Type B pancreatic cell (in vitro differentiated cells): Measurements from ENCODE around the gene BRD3OS. TPM values are rescaled to one million over a fixed set of nuclear protein-coding genes. Genes with fewer than 3 reads are reported as not detected.

ENCODE experiments used
- DNase-seq: peaks from one replicate; pipeline ENCODE4 v3.0.0; 2021; ENCODE audit warnings: mixed read lengths; ENCODE audit not compliant: unreplicated experiment; ENCODE audit errors: extremely low spot score
- H3K27ac Mint-ChIP-seq: 2 replicates; pipeline ENCODE4 v1.8.0; 2021; ENCODE audit warnings: mild to moderate bottlenecking, mixed read lengths
- H3K27me3 Mint-ChIP-seq: 2 replicates; pipeline ENCODE4 v1.8.0; 2021; ENCODE audit warnings: mixed read lengths
- H3K36me3 Mint-ChIP-seq: 2 replicates; pipeline ENCODE4 v1.8.0; 2021; ENCODE audit warnings: mixed read lengths
- H3K4me1 Mint-ChIP-seq: one replicate; pipeline ENCODE4 v1.8.0; 2021; ENCODE audit warnings: mixed read lengths; ENCODE audit not compliant: unreplicated experiment
- H3K4me3 Mint-ChIP-seq: 2 replicates; pipeline ENCODE4 v1.8.0; 2021; ENCODE audit warnings: mild to moderate bottlenecking, mixed read lengths
- H3K9me3 Mint-ChIP-seq: 2 replicates; pipeline ENCODE4 v1.8.0; 2021; ENCODE audit warnings: mixed read lengths
- CTCF ChIP-seq: fragments of 200-600 bp; sonication (generic); conservative IDR thresholded peaks from 2 replicates; pipeline ENCODE4 v1.5.0; 2021; ENCODE audit warnings: antibody characterized with exemption, mild to moderate bottlenecking
- total RNA-seq: library from RNA; stranded (reverse); gene quantifications from 2 replicates; pipeline ENCODE4 v1.2.1, GENCODE V29; 2021; ENCODE audit warnings: low replicate concordance

BRD3OS gene
- total RNA-seq, 1 donor from 2014 or later: 24.0 TPM

GRCh38 chr9:133994353-133995011 is 30.8 kb upstream of the BRD3OS start:
- Mint-ChIP-seq H3K27me3 (no peaks in the 10 kb centered on the region), H3K4me1 (peaks cover 3% of the 10 kb centered on the region), H3K4me3 (peak overlapping the region; percentile 74), H3K9me3 (no peaks in the 10 kb centered on the region), H3K36me3 (no peaks in the 10 kb centered on the region), H3K27ac (peak overlapping the region; percentile 66)
- peak; percentile 97 for TF ChIP-seq CTCF
- peak; percentile 93 for DNase-seq

- Mint-ChIP-seq H3K4me1 (no peaks in the 10 kb centered on the region), H3K27me3 (peaks cover 6% of the 10 kb centered on the region), H3K9me3 (no peaks in the 10 kb centered on the region), H3K4me3 (no peak overlapping the region), H3K36me3 (no peaks in the 10 kb centered on the region), H3K27ac (no peak overlapping the region)
- no peak for DNase-seq
- TF ChIP-seq CTCF: no peak
Observed at GRCh38 chr9:133995012-133995896, 30.0 kb upstream of the BRD3OS start.

- no peaks in the 10 kb centered on the region for H3K4me1 Mint-ChIP-seq
- peaks cover 7% of the 10 kb centered on the region for H3K27me3 Mint-ChIP-seq
- no peaks in the 10 kb centered on the region for H3K9me3 Mint-ChIP-seq
- TF ChIP-seq CTCF: no peak
- H3K27ac Mint-ChIP-seq: no peak overlapping the region
- no peaks in the 10 kb centered on the region for H3K36me3 Mint-ChIP-seq
- no peak overlapping the region for H3K4me3 Mint-ChIP-seq
- no peak for DNase-seq
Observed at GRCh38 chr9:133996531-133997520, 28.5 kb upstream of the BRD3OS start.

- no peaks in the 10 kb centered on the region for H3K4me1 Mint-ChIP-seq
- H3K36me3 Mint-ChIP-seq: no peaks in the 10 kb centered on the region
- peaks cover 7% of the 10 kb centered on the region for H3K27me3 Mint-ChIP-seq
- TF ChIP-seq CTCF: no peak
- H3K4me3 Mint-ChIP-seq: no peak overlapping the region
- H3K9me3 Mint-ChIP-seq: no peaks in the 10 kb centered on the region
- H3K27ac Mint-ChIP-seq: no peak overlapping the region
- DNase-seq: no peak
Observed at GRCh38 chr9:133997584-133997983, 27.7 kb upstream of the BRD3OS start.

GRCh38 chr9:133998915-133999595 is 26.2 kb upstream of the BRD3OS start:
- Mint-ChIP-seq H3K4me3 (no peak overlapping the region), H3K36me3 (no peaks in the 10 kb centered on the region), H3K27ac (no peak overlapping the region), H3K27me3 (peaks cover 7% of the 10 kb centered on the region), H3K4me1 (no peaks in the 10 kb centered on the region), H3K9me3 (no peaks in the 10 kb centered on the region)
- no peak for TF ChIP-seq CTCF
- no peak for DNase-seq
